Stimulated activated CD8-positive, alpha-beta memory T cell treated with anti-CD3 and anti-CD28 coated beads, Interleukin-7, amount 100 ng/mL, for 1 hour (primary cell): ENCODE results near the gene ARMC9.
A peak's percentile ranks its signal among the peaks of the same experiment; 100 is the strongest.
"Not testable (repeated sequence)": the region's sequence is repeated elsewhere in the genome, so short reads cannot be mapped to it uniquely, and the experiment has no call there.

Experiments
- DNase-seq, 2 donors: peaks; one replicate each; pipeline ENCODE4 v3.0.0-alpha.2; 2020; ENCODE audit warnings: low read depth in 2 of 2

ARMC9 gene

GRCh38 chr2:231398585-231398984 lies 200.2 kb downstream of the ARMC9 start:
- DNase-seq: no peak

- no peak for DNase-seq
Observed at GRCh38 chr2:231399046-231399852, 200.8 kb downstream of the ARMC9 start.

GRCh38 chr2:231399853-231400680 lies 201.6 kb downstream of the ARMC9 start:
- DNase-seq: no peak

GRCh38 chr2:231400681-231401080 lies 202.2 kb downstream of the ARMC9 start:
- not testable (repeated sequence) for DNase-seq

DNA sequence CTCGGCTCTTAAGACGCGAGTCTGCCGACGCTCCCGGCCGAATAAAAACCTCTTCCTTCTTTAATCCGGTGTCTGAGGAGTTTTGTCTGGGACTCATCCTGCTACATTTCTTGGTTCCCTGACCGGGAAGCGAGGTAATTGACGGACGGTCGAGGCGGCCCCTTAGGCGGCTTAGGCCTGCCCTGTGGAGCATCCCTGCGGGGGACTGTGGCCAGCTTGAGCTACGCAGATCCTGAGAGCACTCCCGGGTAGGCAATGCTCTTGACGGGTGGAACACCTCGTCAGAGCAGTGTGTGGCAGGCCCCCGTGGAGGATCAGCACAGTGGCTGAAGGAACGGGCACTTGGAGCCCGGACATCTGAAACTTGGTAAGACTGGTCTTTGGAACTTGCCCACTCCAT lies 202.7 kb downstream of the ARMC9 start:
- not testable (repeated sequence) for DNase-seq

DNA sequence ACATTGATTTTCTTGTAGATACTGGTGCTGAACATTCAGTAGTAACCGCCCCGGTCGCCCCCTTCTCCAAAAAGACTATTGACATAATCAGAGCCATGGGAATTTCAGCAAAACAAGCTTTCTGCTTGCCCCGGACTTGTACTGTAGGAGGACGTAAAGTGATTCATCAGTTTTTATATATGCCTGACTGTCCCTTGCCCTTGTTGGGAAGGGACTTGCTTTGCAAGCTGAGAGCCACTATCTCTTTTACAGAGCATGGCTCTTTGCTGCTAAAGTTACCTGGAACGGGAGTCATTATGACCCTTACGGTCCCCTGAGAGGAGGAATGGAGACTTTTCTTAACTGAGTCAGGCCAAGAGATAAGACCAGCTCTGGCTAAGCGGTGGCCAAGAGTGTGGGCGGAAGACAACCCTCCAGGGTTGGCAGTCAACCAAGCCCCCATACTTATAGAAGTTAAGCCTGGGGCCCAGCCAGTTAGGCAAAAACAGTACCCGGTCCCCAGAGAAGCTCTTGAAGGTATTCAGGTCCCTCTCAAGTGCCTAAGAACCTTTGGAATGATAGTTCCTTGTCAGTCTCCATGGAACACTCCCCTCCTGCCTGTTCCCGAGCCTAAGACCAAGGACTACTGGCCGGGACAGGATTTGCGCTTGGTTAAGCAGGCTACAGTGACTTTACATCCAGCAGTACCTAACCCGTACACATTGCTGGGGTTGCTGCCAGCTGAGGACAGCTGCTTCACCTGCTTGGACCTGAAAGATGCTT lies 205.2 kb downstream of the ARMC9 start:
- not testable (repeated sequence) for DNase-seq

DNA sequence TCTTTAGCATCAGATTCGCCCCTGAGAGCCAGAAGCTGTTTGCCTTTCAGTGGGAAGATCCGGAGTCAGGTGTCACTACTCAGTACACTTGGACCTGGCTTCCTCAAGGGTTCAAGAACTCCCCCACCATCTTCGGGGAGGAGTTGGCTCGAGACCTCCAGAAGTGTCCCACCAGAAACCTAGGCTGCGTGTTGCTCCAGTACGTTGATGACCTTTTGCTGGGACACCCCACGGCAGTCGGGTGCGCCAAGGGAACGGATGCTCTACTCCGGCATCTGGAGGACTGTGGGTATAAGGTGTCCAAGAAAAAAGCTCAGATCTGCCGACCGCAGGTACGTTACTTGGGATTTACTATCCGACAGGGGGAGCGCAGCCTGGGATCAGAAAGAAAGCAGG lies 205.8 kb downstream of the ARMC9 start:
- not testable (repeated sequence) for DNase-seq

- DNase-seq: not testable (repeated sequence)
Observed at GRCh38 chr2:231405601-231406367, 207.4 kb downstream of the ARMC9 start.

- DNase-seq: not testable (repeated sequence)
Observed at GRCh38 chr2:231407686-231408085, 209.3 kb downstream of the ARMC9 start.

GRCh38 chr2:231408304-231408703 lies 209.9 kb downstream of the ARMC9 start:
- not testable (repeated sequence) for DNase-seq

- DNase-seq: no peak
Observed at GRCh38 chr2:231409776-231410175, 211.3 kb downstream of the ARMC9 start.

DNA sequence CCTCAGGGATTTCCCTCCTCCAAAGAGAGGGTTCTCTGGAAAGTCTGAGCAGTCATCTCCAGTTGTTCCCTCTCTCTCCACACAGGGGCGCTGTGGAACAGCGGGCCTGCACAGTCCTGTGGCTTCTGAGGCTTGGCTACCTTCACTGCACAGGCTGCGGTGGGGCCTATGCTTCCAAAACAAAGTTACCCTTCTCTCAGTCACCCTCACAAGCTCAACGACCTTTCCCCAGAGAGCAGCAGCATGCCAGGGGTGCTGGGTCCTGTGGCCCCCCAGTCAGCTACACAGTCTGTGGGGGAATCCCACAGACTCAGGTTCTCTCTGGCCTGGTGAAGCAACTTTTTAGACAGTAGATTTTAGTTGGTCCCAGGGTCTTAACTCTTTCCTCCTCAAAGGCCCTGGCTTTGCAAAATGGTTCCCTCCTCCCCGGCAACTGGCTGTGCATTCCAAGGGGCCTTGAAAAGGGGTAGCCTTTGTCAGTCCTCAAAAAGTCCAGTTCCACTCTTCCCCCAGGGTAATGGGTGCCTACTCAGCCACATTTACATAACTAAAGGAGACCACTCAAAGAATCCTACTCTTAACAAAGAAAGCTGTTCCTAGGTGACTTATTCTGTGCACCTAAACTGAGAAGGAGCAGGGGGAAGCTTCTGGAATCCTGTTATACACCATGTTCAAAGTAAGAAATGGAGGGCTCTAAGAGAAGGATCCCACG lies 212.0 kb downstream of the ARMC9 start:
- DNase-seq: no peak

DNA sequence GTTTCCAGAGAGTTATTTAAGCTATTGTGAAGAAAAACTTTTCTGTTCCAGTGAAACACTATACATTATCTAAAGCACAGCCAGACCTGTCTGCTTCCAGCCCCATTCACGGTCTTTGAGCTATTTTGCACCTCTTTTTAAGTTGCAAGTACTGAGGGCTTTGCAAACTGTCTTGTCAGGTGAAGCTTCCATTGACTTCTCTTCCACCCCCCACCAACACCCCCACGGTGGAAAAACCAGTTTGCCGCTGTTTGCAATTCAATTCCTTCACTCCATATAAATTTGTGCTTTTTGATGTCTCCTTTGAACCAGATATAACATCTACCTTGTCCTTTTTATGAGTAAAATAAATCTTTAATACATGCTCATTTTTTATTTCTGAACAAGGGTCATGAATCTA lies 212.8 kb downstream of the ARMC9 start:
- no peak for DNase-seq

- peak; percentile 45 to 59 for DNase-seq
Observed at GRCh38 chr2:231411831-231412617, 213.6 kb downstream of the ARMC9 start.

DNA sequence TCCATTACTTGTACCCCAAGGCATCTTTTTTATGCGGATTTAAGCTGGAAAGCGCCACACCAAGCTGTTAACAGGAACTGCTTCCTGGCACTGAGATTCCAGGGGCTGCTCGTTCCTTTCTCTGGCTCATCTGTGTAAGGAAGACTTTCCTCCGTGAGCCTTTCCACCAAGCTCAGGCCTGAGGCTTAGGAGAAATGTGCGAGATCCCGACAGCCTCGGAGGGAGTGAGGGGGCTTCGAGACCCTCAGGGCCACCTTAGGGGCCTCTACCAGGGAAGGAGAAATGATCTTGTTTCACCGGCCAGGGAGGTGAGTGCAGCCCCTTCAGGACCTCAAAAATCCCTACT lies 214.2 kb downstream of the ARMC9 start:
- no peak for DNase-seq

- no peak for DNase-seq
Observed at GRCh38 chr2:231413456-231413855, 215.0 kb downstream of the ARMC9 start.

- DNase-seq: no peak
Observed at GRCh38 chr2:231413921-231414476, 215.6 kb downstream of the ARMC9 start.

DNA sequence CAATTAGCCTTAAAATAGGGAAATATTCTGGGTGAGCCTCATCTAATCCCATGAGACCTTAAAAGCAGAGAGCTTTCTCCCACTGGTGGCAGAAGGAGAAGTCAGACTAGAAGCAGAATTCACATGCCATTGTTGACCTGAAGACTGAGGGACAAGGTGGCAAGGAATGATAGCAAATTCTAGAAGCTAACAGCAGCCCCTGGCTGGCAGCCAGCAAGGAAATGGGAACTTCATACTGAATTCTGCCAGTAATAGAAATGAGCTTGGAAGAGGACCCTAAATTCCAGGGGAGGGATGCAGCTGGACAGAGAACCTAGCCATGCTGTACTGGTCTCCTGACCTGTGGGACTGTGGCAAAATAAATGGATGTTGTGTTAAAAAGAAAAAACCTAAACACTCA lies 216.6 kb downstream of the ARMC9 start:
- DNase-seq: no peak

GRCh38 chr2:231418820-231419640 lies 220.6 kb downstream of the ARMC9 start:
- no peak for DNase-seq
